HG02973 (cell line): ENCODE measurements around the gene ARHGAP12.
"Not testable (repeated sequence)": the region's sequence is repeated elsewhere in the genome, so short reads cannot be mapped to it uniquely, and the experiment has no call there.

Source experiments
- ATAC-seq: cut with Tn5 transposase; IDR thresholded peaks from one replicate; pipeline ENCODE4 v1.9.1; 2021; ENCODE audit warnings: moderate library complexity; ENCODE audit not compliant: unreplicated experiment

Gene ARHGAP12, protein sequence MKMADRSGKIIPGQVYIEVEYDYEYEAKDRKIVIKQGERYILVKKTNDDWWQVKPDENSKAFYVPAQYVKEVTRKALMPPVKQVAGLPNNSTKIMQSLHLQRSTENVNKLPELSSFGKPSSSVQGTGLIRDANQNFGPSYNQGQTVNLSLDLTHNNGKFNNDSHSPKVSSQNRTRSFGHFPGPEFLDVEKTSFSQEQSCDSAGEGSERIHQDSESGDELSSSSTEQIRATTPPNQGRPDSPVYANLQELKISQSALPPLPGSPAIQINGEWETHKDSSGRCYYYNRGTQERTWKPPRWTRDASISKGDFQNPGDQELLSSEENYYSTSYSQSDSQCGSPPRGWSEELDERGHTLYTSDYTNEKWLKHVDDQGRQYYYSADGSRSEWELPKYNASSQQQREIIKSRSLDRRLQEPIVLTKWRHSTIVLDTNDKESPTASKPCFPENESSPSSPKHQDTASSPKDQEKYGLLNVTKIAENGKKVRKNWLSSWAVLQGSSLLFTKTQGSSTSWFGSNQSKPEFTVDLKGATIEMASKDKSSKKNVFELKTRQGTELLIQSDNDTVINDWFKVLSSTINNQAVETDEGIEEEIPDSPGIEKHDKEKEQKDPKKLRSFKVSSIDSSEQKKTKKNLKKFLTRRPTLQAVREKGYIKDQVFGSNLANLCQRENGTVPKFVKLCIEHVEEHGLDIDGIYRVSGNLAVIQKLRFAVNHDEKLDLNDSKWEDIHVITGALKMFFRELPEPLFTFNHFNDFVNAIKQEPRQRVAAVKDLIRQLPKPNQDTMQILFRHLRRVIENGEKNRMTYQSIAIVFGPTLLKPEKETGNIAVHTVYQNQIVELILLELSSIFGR

DNA sequence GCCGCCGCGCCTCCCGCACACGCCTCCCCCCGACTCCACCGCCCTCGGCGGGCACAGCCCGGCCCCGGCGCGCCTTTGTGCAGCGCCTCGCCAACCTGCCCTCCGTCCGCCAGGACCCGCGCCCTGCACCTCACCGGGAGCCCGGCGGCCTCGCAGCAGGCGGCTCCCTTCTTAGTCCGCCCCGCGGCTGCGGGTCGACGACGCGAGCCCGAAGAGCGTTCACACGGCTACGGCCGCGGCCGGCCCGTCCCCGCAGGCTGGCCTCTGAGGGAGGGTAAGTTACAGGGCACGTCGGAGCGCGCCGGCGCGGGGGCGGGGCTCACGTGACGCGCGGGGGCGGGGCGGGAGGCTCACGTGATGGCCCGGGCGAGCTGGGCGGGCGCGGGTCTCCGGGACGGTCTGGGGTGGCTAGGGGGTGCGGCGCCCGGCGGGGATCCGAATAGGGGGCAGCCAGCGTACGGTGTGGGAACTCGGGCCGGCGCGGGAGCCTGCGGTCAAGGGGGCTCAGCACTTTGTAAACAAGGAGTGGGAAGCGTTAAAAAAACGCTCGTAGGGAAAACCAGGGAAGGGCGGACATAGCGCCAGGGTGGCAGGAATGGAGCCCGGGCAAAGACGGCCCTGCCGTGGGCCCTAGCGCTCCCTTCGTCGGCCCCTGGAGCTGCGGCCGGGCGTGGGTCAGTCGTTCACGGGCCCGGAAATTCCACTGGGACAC is at the start of gene ARHGAP12:
TSS of gene ARHGAP12 (minus strand) at position 283 of the 712 bp plus-strand sequence. CDS start 19,976 bp downstream, outside the sequence.
- peak; percentile 75 for ATAC-seq

DNA sequence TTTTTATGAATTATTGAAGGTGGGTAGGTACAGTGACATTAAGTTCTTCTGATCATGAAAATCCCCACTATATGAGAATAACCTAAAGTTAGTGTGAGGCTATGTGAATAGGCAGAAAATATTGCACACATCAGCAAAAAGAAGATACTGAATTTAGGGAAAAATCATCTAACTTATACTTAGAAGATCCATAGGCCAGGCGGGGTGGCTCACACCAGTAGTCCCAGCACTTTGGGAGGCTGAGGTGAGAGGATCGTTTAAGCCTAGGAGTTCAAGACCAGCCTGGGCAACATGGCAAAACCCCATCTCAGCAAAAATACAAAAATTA is 49.5 kb upstream of the ARHGAP12 start:
- no peak for ATAC-seq

DNA sequence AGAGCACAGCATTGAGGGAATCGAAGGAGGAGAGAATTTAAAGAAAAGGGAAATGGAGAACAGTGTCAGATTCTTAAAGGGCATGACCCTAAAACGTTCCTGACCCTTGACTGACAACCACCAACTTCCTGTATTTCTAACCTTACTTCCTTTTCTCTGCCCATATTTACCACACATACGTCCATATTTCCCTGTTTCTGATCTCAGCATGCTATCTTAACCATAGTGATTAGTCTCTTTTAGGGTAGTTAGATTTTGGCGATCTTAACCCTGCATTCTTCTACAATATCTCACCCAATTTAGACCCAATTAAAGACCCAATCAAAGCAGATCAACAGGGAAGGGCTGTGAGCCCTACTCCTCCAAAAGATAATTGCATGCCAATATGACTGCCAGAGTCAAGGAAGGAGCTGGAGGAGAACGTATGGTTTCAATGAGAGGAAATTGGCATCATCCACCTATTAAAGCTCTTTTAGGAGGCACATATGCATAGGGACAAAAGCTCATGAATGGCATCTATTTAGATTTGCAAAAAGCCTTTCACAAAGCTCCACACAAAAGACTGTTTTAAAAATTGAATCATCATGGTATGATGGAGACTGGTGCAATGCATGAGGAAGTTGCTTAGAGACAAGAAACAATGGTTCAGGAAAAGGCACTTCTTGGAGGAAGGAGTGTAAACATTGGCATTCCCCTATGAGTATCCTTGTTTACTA is 49.0 kb upstream of the ARHGAP12 start:
- no peak for ATAC-seq

DNA sequence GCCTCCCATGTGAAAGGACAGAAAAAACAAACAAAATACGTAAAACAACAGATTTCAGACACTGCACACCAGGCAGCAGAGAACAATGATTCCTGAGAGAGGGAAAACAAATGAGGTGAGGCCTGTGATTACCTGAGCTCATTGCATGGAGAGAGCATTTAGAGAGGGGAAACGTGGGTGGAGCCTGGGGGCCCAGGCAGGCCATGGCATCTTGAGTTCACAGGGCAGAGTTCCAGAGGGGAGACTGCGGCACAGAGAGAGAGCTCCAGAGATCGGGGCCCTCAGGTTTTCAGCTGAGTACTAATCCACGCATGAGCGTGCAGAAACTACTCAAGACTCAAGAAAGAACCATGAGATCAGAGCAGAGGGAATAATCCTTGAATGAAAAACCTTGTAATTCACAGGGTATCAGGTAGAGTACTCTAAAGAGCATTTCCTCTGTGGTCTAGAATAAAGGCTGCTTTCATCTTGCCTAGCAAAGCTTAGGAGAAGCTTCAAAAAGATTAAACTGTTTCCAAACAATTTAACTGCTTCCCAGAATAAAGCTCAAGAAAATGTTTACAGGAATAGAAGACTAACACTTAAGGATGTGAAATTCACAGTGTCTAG is 46.6 kb upstream of the ARHGAP12 start:
- no peak for ATAC-seq

DNA sequence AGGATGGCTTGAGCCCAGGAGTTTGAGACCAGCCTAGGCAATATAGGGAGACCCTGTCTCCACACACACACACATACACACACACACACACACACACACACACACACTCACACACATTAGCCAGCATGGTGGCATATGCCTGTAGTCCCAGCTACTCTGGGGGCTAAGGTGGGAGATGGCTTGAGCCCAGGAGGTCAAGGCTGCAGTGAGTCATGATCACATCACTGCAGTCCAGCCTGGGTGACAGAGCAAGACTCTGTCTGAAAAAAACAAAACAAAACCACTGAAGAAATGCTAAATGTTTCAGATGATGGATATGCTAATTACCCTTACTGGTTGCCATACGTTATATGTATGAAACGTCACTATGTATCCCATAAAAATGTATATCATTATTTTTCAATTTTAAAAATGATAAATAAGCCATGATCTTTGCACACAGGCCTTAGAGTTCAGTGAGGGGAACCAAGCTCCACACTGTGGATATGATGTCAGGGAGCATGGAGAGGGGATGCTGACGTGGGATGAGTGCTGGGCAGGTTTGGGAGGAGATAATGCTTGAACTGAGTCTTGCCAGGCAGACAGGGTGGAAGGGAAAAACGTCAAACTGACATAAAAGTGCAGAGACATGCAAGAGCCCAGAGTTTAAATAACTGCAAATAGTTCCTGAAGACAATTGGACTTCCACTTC is 45.9 kb upstream of the ARHGAP12 start:
- no peak for ATAC-seq

DNA sequence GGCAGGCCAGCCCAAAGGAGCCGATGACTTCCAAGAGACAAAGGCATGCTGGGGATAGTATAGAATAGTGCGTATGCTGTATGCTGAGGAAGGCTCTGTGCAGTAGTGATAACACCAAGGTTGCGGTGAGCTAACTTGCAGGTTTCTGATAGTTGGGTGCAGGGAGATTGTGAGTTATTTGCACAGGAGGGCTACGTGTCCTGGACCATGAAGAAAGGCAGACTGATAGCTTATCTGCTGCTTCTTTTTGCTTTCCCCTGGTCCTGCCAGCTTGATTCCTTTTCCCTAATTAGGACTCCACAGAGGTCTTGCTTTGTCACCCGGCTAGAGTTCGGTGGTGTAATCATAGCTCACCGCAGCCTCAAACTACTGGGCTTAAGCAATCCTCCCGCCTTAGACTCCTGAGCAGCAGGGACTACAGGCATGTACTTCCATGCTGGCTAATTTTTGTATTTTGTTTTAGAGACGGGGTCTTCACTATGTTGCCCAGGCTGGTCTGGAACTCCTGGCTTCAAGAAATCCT is 43.9 kb upstream of the ARHGAP12 start:
- ATAC-seq: no peak

DNA sequence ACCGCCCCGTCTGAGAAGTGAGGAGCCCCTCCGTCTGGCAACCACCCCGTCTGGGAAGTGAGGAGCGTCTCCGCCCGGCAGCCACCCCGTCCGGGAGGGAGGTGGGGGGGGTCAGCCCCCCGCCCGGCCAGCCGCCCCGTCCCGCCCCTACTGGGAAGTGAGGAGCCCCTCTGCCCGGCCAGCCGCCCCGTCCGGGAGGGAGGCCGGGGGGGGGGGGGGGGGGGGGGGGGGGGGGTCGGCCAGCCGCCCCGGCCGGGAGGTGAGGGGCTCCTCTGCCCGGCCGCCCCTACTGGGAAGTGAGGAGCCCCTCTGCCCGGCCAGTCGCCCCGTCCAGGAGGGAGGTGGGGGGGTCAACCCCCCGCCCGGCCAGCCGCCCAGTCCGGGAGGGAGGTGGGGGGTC is 41.2 kb upstream of the ARHGAP12 start:
- not testable (repeated sequence) for ATAC-seq

DNA sequence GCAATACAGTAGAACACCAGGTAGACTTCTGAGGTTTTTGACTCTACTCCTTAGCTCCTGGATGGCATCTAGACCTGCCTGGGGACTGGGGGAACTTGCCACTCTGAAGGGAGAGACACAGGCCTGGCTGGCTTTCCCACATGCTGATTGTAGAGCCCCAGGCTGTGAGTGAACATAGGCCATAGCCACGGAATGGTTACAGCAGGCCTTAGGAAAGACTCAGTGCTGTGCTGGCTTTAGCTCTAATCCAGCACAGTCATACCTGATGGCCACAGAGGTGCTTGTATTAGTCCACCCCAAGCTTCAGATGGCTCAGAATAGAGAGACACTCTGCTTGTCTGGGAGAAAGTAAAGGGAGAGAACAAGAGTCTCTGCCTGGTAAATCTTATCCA is 35.0 kb upstream of the ARHGAP12 start:
- no peak for ATAC-seq

DNA sequence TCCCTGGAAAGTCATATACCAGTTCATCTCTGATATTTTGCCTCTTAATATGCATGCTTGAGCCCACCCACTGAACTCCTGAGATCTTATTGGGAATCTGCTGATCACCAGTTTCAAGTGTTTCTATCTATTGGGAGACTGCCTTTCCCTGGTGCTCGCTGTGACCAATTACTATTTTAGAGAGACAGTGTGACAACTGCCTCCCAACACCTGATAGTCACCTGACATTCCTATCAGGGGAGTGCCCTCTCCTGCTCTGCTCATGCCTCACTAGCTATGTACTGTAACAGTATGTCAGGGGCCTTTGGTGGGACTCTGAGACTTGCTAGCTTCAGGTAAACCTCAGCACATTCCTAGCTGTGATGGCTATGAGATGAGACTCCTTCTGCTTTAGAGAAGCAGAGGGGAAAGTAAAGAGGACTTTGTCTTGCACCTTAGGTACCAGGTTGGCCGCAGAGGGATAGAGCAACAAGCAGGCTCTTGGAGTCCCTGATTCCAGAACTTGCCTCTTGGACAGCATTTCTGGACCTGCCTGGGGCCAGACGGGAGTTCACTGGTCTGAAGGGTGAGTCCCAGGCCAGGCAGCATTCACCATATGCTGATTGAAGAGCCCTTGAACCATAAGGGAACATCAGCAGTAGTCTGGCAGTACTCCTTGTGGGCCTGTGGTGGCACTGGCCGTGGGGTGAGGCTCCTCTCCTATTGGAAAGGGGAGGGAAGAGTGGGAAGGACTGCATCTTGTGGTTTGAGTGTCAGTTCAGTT is 34.4 kb upstream of the ARHGAP12 start:
- no peak for ATAC-seq

DNA sequence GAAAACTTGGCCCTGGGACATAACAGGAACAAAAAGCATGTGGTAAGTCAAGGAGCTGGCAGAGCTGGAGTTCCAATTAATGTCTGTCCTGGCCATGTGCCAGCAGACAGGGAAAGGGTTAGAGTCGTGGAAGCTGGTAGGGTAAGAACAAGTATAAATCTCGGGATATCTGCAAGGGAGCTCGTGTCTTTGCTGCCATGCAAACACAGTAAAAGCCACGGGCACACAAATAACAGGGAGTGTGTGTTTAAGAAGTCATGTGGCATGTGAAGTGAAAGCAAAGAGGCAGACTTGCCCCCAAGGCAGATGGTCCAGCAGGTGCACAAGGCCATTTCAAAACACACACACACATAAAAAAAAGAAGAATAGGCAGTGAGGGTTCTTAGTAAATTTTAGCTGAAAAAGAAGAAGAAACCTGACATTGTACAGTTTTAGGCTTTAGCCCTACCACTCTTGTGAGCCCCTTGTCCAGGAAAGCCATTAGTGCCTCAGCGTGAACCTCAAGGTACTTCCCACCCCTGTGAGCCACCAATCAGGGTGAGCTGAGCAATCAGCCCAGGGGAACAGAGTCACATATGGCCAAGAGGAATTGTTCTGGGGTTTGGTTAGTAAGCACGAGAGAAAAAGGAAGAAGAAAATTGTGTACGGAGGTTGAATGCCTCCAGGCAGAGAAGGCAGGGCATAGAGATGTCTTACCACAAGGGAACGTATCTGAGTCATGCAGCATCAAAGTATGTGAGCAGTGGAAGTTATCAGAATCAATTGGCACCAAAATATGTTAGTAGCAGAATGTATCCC is 32.8 kb upstream of the ARHGAP12 start:
- ATAC-seq: no peak

DNA sequence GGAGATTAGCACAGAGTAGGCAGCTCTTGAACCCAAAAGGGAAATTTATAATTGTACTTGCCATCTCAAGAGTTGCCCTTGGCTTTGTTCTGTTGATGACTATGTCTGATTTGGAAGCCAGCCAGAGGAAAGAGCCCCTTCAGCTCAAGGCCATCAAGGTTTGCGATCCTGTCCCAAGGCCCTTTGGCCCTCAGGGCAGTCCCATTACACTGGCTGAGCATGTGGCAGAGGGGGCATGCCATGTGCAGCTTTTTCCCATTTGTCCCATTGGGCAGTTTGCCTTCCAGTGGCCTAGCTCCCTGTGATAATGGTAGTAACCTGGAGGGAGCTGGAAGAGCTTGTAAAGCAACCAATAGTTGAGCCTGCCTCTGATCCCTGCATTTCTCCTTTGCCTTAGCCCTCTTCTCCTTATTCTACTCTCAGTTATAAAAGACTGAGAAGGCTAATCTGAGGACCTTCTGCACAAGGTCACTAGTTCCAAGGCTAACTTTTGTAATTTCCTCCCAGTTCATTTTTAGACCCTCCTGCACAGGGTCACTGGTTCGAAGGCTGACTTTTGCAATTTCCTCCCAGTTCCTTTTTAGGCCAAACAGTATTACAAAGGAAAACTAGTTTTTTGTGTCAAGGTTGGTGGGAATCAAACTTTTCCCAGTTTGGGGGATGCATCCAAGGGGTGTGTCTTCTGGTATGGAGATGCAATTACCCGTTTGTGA is 31.0 kb upstream of the ARHGAP12 start:
- no peak for ATAC-seq

DNA sequence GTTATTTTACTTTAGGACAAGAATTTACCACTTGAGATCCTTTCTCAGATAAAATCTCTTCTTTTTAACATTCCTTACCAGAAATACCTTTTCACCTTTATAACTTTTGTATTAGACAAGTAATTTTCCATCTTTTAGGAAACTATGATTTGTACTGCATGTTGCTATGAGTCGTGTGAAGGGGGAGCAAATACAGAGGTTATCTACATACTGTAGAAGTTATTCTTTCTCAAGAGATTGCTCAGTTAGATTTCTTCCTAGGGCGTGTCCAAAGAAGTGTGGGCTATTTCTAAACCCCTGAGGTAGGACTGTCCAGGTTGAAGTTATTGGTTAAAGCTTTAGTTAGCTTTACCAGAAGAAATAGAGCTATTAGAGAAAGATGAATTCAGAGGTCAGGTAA is 30.2 kb upstream of the ARHGAP12 start:
- ATAC-seq: no peak

DNA sequence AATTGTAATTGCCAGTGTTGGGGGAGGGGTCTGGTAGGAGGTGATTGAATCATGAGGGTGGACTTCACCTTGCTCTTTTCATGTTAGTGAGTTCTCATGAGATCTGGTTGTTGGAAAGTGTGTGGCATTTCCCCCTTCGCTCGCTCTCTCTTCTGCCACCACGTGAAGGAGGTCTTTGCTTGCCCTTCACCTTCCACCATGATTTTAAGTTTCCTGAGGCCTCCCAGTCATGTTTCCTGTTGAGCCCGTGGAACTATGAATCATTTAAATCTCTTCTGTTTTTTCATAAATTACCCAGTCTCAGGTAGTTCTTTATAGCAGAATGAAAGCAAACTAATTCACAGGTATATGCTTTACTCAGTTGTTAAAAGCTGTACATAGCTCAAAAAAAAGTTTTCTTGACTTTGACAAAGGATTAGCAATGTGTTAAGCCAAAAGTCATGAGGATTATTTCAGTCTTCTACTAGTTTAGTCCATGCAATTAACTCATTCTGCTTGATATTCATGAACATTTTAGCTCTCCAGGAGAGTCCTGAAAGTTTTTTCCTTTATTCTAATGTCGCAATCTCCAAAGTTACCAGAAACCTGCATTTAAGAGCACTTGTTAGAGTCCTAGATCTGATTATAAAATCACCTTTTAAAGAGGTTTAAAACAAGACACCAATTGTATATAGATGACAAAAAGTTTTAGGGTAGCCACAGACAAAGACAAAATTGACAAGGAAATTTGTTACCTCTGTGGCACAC is 27.7 kb upstream of the ARHGAP12 start:
- ATAC-seq: no peak

DNA sequence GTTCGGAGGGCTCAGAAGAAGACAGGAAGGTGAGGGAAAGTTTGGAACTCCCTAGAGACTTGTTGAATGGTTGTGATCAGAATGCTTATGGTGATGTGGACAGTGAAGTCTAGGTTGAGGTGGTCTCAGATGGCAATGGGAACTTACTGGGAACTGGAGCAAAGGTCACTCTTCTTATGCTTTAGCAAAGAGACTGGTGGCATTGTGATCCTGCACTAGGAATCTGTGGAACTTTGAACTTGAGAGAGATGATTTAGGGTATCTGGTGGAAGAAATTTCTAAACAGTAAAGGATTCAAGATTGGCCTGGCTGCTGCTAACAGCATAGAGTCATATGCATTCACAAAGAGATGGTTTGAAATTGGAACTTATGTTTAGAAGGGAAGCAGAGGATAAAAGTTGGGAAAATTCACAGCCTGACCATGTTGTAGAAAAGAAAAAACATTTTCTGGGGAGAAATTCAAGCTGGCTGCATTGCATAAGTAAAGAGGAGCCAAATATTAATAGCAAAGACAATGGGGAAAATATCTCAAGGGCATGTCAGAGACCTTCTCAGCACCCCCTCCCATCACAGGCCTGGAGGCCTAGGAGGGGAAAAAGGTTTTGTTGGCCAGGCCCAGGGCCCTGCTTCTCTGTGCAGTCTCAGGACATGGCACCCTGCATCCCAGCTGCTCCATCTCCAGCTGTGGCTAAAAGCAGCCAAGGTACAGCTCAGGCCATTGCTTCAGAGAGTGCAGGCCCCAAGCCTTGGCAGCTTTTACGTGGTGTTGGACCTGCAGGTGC is 26.0 kb upstream of the ARHGAP12 start:
- ATAC-seq: no peak

DNA sequence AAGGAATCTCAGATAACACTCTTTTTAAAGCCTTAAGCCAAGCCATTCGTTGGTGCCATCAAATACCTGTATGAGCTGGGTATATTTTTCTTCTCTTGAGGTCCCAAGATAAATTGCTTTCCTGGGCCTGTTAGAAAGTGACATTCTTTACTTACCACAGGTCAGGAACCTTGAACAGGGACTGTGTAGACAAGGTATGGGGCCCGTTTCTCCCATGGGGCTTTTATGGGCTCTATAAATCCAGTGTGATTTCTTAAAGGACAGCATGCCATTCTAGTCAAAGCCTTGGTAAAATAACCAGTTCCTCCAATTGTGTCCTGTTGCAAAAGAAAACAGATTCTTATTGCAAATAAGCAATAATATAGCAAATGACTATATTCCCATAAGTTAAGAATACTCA is 24.8 kb upstream of the ARHGAP12 start:
- no peak for ATAC-seq

DNA sequence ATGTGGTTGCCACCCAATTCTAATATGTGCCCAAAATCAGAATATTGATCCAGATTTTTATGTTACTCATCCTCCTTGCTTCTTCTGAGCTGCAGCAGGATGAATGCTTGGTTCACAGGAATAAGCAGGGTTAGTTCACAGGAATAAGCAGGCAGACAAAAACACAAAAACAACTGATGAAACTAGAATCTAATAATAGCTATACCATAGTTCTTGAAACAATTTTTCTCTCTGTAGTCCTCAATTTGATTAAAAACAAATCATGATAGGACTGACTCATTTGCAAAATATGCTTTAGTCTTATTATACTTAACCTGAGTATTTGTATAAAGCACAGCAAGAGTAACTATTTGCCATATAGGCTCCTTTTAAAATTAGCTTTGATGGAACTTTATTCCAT is 24.4 kb upstream of the ARHGAP12 start:
- no peak for ATAC-seq
